ENCODE measurements around the gene SYP. TPM values are rescaled to one million over a fixed set of nuclear protein-coding genes. Genes with fewer than 3 reads are reported as not detected.

The SYP gene
- polyA plus RNA-seq, 1 of the 3 experiments (the other 2 are of a cell fraction): 0.76 TPM

DNA sequence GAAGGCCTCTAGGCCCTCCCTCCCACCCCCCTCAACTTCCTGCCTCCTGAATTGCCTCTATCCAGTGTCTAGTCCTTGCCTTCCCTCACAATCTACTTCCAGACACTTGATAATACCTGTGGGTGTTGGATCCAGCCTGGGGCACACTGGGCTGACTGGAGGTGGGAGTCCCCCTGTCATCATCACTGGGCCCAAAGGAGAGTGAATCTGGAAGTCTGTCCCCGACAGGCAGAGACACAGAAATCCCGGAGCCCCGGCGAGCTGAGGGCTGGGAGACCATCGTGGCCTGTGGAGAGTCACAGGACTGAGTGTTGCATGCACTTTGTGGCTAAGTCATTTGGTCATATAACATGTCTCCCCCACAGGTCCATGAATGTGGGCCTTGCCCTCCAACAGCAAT, 8.4 kb upstream of the SYP start:
- DNase-seq: no peak
- H3K79me2 ChIP-seq (ENCODE audit: insufficient read depth): no peaks in the 10 kb centered on the region
- no peak overlapping the region for H3K4me2 ChIP-seq
- no peak overlapping the region for H2AFZ ChIP-seq (ENCODE audit: low read depth)
- H3K4me3 ChIP-seq (ENCODE audit: low read depth in 2 of 2, low read length in 1 of 2): no peak overlapping the region
- H3F3A ChIP-seq (replicated peaks; ENCODE audit: insufficient read depth): no peaks in the 10 kb centered on the region
- peaks cover 34% of the 10 kb centered on the region for H3K27me3 ChIP-seq (ENCODE audit: insufficient read depth)
- TF ChIP-seq, protein P1, sequence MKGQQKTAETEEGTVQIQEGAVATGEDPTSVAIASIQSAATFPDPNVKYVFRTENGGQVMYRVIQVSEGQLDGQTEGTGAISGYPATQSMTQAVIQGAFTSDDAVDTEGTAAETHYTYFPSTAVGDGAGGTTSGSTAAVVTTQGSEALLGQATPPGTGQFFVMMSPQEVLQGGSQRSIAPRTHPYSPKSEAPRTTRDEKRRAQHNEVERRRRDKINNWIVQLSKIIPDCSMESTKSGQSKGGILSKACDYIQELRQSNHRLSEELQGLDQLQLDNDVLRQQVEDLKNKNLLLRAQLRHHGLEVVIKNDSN (IDR thresholded peaks at IDR 0.05; ENCODE audit: borderline replicate concordance, low read depth): no peak
- no peak for TF ChIP-seq TCF12 (IDR thresholded peaks at IDR 0.05)
- TF ChIP-seq POLR2AphosphoS5 (IDR thresholded peaks at IDR 0.05; ENCODE audit: low read depth, low read length): no peak
- no peak for TF ChIP-seq YY1 (IDR thresholded peaks at IDR 0.05; ENCODE audit: low read depth)
- TF ChIP-seq ELF1 (IDR thresholded peaks at IDR 0.05): no peak
- no peak for TF ChIP-seq NFIC (IDR thresholded peaks at IDR 0.05; ENCODE audit: borderline replicate concordance)
- no peak for TF ChIP-seq MEF2A (IDR thresholded peaks at IDR 0.05; ENCODE audit: borderline replicate concordance, low read depth)
- no peak for TF ChIP-seq RFX5 (IDR thresholded peaks at IDR 0.05; ENCODE audit: low read length)
- TF ChIP-seq NRF1 (IDR thresholded peaks at IDR 0.05; ENCODE audit: low read depth, low read length): no peak
- no peak for TF ChIP-seq RXRA (IDR thresholded peaks at IDR 0.05; ENCODE audit: borderline replicate concordance, low read depth)
- TF ChIP-seq, protein P2, sequence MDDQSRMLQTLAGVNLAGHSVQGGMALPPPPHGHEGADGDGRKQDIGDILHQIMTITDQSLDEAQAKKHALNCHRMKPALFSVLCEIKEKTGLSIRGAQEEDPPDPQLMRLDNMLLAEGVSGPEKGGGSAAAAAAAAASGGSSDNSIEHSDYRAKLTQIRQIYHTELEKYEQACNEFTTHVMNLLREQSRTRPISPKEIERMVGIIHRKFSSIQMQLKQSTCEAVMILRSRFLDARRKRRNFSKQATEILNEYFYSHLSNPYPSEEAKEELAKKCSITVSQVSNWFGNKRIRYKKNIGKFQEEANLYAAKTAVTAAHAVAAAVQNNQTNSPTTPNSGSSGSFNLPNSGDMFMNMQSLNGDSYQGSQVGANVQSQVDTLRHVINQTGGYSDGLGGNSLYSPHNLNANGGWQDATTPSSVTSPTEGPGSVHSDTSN (IDR thresholded peaks at IDR 0.05): no peak
- TF ChIP-seq FOSL2 (IDR thresholded peaks at IDR 0.05; ENCODE audit: borderline replicate concordance, low read depth): no peak
- TF ChIP-seq, protein P3, sequence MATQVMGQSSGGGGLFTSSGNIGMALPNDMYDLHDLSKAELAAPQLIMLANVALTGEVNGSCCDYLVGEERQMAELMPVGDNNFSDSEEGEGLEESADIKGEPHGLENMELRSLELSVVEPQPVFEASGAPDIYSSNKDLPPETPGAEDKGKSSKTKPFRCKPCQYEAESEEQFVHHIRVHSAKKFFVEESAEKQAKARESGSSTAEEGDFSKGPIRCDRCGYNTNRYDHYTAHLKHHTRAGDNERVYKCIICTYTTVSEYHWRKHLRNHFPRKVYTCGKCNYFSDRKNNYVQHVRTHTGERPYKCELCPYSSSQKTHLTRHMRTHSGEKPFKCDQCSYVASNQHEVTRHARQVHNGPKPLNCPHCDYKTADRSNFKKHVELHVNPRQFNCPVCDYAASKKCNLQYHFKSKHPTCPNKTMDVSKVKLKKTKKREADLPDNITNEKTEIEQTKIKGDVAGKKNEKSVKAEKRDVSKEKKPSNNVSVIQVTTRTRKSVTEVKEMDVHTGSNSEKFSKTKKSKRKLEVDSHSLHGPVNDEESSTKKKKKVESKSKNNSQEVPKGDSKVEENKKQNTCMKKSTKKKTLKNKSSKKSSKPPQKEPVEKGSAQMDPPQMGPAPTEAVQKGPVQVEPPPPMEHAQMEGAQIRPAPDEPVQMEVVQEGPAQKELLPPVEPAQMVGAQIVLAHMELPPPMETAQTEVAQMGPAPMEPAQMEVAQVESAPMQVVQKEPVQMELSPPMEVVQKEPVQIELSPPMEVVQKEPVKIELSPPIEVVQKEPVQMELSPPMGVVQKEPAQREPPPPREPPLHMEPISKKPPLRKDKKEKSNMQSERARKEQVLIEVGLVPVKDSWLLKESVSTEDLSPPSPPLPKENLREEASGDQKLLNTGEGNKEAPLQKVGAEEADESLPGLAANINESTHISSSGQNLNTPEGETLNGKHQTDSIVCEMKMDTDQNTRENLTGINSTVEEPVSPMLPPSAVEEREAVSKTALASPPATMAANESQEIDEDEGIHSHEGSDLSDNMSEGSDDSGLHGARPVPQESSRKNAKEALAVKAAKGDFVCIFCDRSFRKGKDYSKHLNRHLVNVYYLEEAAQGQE (IDR thresholded peaks at IDR 0.05; ENCODE audit: low read depth, low read length): no peak
- TF ChIP-seq JUND (IDR thresholded peaks at IDR 0.05): no peak
- no peak for TF ChIP-seq EP300 (IDR thresholded peaks at IDR 0.05; ENCODE audit: borderline replicate concordance in 1 of 2, low read depth in 1 of 2, low read length in 1 of 2)
- no peaks in the 10 kb centered on the region for H4K20me1 ChIP-seq (ENCODE audit: insufficient read depth)
- no peaks in the 10 kb centered on the region for H3K4me1 ChIP-seq (ENCODE audit: control insufficient read depth in 1 of 2, insufficient read depth in 2 of 2, low read depth in 1 of 2, low read length in 1 of 2)
- no peaks in the 10 kb centered on the region for H3K9me3 ChIP-seq
- CTCF ChIA-PET: interaction anchor here (2.5 kb wide), 1 partner anchor 16 kb away, joined by 9 read pairs; no protein-coding TSS in a partner anchor
- H3K27ac ChIP-seq (ENCODE audit: low read depth in 2 of 2, low read length in 1 of 2): no peak overlapping the region
- H3K9ac ChIP-seq: no peak overlapping the region
- 66% methylated on average over 5 of the region's 5 CpGs for WGBS (ENCODE audit: low lambda C conversion rate)
- POLR2A ChIA-PET: no interaction called here
- no peaks in the 10 kb centered on the region for H3K9me2 ChIP-seq
- H3K36me3 ChIP-seq (replicated peaks in 1 of 2; ENCODE audit: control insufficient read depth in 1 of 2, insufficient read depth in 2 of 2, low read length in 1 of 2): no peaks in the 10 kb centered on the region

All from SK-N-SH (cell line).